Stomach (tissue), 9 donors: ENCODE measurements around the gene DMKN. TPM values are rescaled to one million over a fixed set of nuclear protein-coding genes. Genes with fewer than 3 reads are reported as not detected.

ENCODE experiments used
- DNase-seq, 2 donors: peaks; one replicate each; pipeline versions ENCODE4 v3.0.0 to v3.0.0-alpha.2; 2013 to 2019
- H3K27ac ChIP-seq, 5 donors: fragments of 200-600 bp in 4 of 5; sonication (generic) in 4 of 5; one replicate each; pipeline ENCODE4 v1.5.1; 2013 to 2019; ENCODE audit warnings: mild to moderate bottlenecking in 1 of 5, moderate library complexity in 1 of 5
- H3K27me3 ChIP-seq, 3 donors: fragments of 200-600 bp; sonication (generic); one replicate each; pipeline ENCODE4 v1.5.1; 2017 to 2019; ENCODE audit warnings: mixed run types in 1 of 3
- H3K36me3 ChIP-seq, 4 donors: fragments of 200-600 bp; sonication (generic); 1 replicate in 3 of 4; 2 replicates in 1 of 4; pipeline ENCODE4 v1.5.1; 2016 to 2019
- H3K4me1 ChIP-seq, 4 donors: fragments of 200-600 bp; sonication (generic); one replicate each; pipeline ENCODE4 v1.5.1; 2016 to 2019
- H3K4me3 ChIP-seq, 4 donors: fragments of 200-600 bp; sonication (generic) in 3 of 4; one replicate each; pipeline ENCODE4 v1.5.1; 2016 to 2019; ENCODE audit warnings: mild to moderate bottlenecking in 1 of 4
- H3K9me3 ChIP-seq, 4 donors: fragments of 200-600 bp; sonication (generic); one replicate each; pipeline ENCODE4 v1.5.1; 2016 to 2019
- CTCF ChIP-seq, 7 experiments: fragments of 450-650 bp in 4 of 7; fragments of 200-600 bp in 3 of 7; sonication (generic) in 3 of 7; IDR thresholded peaks; one replicate each; pipeline ENCODE4 v1.5.1; 2016 to 2019; ENCODE audit warnings: antibody characterized with exemption in 7 of 7, control low read depth in 2 of 7, mild to moderate bottlenecking in 1 of 7
- EP300 ChIP-seq: sonication (generic); formaldehyde crosslinking; IDR thresholded peaks from one replicate; pipeline ENCODE4 v1.6.1; 2017; ENCODE audit warnings: antibody characterized with exemption
- POLR2A ChIP-seq, 4 donors: fragments of 450-650 bp; IDR thresholded peaks; one replicate each; pipeline ENCODE4 v1.6.1; 2016; ENCODE audit warnings: antibody characterized with exemption in 4 of 4, control low read depth in 2 of 4, mild to moderate bottlenecking in 1 of 4, moderate library complexity in 1 of 4
- POLR2AphosphoS5 ChIP-seq, 3 donors: sonication (generic); formaldehyde crosslinking; IDR thresholded peaks; one replicate each; pipeline ENCODE4 v1.6.1; 2016; ENCODE audit warnings: antibody characterized with exemption in 3 of 3
- WGBS, 5 donors: extraction: QIAGEN DNeasy Blood & Tissue Kit in 3 of 5; methylation state at CpG; one replicate each; pipeline versions ENCODE4 v1.1.5 to v1.1.7; 2013 to 2018; 5-methylcytosine and 5-hydroxymethylcytosine counted together
- intact Hi-C: fragments of 100-400 bp; cut with DNase I; formaldehyde crosslinking; loops from one replicate; pipeline ENCODE4 v1.15.1; 2023; ENCODE audit warnings: low total_unique reads
- polyA plus RNA-seq, 3 donors: library from polyadenylated mRNA; stranded (reverse); fragments of 200-250 nt; gene quantifications; one replicate each; pipeline ENCODE4 v1.2.3, GENCODE V29; 2013
- total RNA-seq, 5 donors: library from RNA; depleted of rRNA; stranded (reverse); fragments of >200 nt; gene quantifications; one replicate each; pipeline versions ENCODE4 v1.1.0 to v1.2.3, GENCODE V29; 2014 to 2016
- donor health status: healthy with polysubstance abuse.
- donor health status: Bipolar disorder and iron deficiency.
- donor health status: healthy.

The DMKN gene
- total and polyA plus RNA-seq, 8 donors, result 4.9 to 139 (median 36.9) TPM; not detected in 1

GRCh38 chr19:35539314-35539713, 25.9 kb upstream of the DMKN start:
- H3K9me3 ChIP-seq, result no peaks in the 10 kb centered on the region
- no peak overlapping the region for H3K27ac ChIP-seq
- TF ChIP-seq CTCF (IDR thresholded peaks at IDR 0.05), result no peak
- TF ChIP-seq EP300, result no peak
- no peak for TF ChIP-seq POLR2AphosphoS5 (IDR thresholded peaks at IDR 0.05)
- TF ChIP-seq POLR2A (IDR thresholded peaks at IDR 0.05), result no peak
- peaks cover 0 to 11% (median 4%) of the 10 kb centered on the region in 4 donors for H3K36me3 ChIP-seq
- peaks cover 0 to 20% (median 2%) of the 10 kb centered on the region in 3 donors for H3K27me3 ChIP-seq
- peaks cover 0 to 13% (median 5%) of the 10 kb centered on the region in 4 donors for H3K4me1 ChIP-seq
- H3K4me3 ChIP-seq, result no peak overlapping the region
- WGBS, 5 donors, result 62 to 77% (median 71%) methylated on average over 6 of the region's 6 CpGs
- no peak for DNase-seq
- intact Hi-C loops, result no loop called here

- peaks cover 0 to 64% (median 30%) of the 10 kb centered on the region in 3 donors for H3K27me3 ChIP-seq
Measured at GRCh38 chr19:35534803-35535480, 21.5 kb upstream of the DMKN start.

GRCh38 chr19:35533822-35534392, 20.5 kb upstream of the DMKN start:
- peak; percentile 55 to 84 for DNase-seq
- Histone ChIP-seq H3K27me3 (peaks cover 0 to 74% (median 39%) of the 10 kb centered on the region in 3 donors), H3K36me3 (no peaks in the 10 kb centered on the region), H3K4me1 (peaks cover 0 to 15% (median 12%) of the 10 kb centered on the region in 4 donors), H3K4me3 (peak overlapping the region in 1 of 4 donors; percentile 7), H3K27ac (no peak overlapping the region), H3K9me3 (no peaks in the 10 kb centered on the region)
- 2 to 7% (median 3%) methylated on average over 28 to 30 of the region's 30 CpGs for WGBS, 5 donors
- intact Hi-C loops, result no loop called here
- TF ChIP-seq POLR2A (IDR thresholded peaks at IDR 0.05), result no peak
- no peak for TF ChIP-seq EP300
- no peak for TF ChIP-seq CTCF (IDR thresholded peaks at IDR 0.05)
- no peak for TF ChIP-seq POLR2AphosphoS5 (IDR thresholded peaks at IDR 0.05)

More at GRCh38 chr19:35534803-35535480, 21.5 kb upstream of the DMKN start:
- Histone ChIP-seq H3K4me1 (peaks cover 0 to 15% (median 12%) of the 10 kb centered on the region in 4 donors), H3K27ac (no peak overlapping the region), H3K4me3 (no peak overlapping the region), H3K36me3 (no peaks in the 10 kb centered on the region), H3K9me3 (no peaks in the 10 kb centered on the region)
- no peak for TF ChIP-seq POLR2AphosphoS5 (IDR thresholded peaks at IDR 0.05)
- no peak for TF ChIP-seq EP300
- intact Hi-C loops, result no loop called here
- DNase-seq, result no peak
- 61 to 70% (median 66%) methylated on average over 10 of the region's 10 CpGs for WGBS, 5 donors

- Histone ChIP-seq H3K9me3 (no peaks in the 10 kb centered on the region), H3K4me3 (peak within 1 kb of the TSS in 1 of 4 donors; percentile 7), H3K36me3 (no peaks in the 10 kb centered on the region), H3K27ac (no peak within 1 kb of the TSS), H3K4me1 (peaks cover 0 to 15% (median 12%) of the 10 kb centered on the region in 4 donors), H3K27me3 (peaks cover 0 to 80% (median 45%) of the 10 kb centered on the region in 3 donors)
- intact Hi-C loops, result no loop called here
- WGBS, 5 donors, result 33 to 56% (median 38%) methylated on average over 27 to 39 of the region's 39 CpGs
- TF ChIP-seq POLR2AphosphoS5 (IDR thresholded peaks at IDR 0.05) (no peak), EP300 (no peak), POLR2A (IDR thresholded peaks at IDR 0.05) (no peak), CTCF (IDR thresholded peaks at IDR 0.05) (no peak)
- no peak for DNase-seq
Measured at GRCh38 chr19:35533201-35533821, 19.9 kb upstream of the DMKN start, which contains the start of gene GAPDHS. TSS of gene GAPDHS (plus strand) at chr19:35533456. CDS start at chr19:35533528, 72 bp downstream.
